Measurements from ENCODE around the gene TOM1L1. TPM values are rescaled to one million over a fixed set of nuclear protein-coding genes. Genes with fewer than 3 reads are reported as not detected.
A peak's percentile ranks its signal among the peaks of the same experiment; 100 is the strongest.

Gene TOM1L1
- total RNA-seq, 1 experiment from 2014 or later, result 10.5 TPM

- no peak for DNase-seq (ENCODE audit: low read depth)
Measured at GRCh38 chr17:54985476-54985875, 84.8 kb downstream of the TOM1L1 start.

- no peak for DNase-seq (ENCODE audit: low read depth)
Measured at GRCh38 chr17:54990118-54990517, 89.5 kb downstream of the TOM1L1 start.

GRCh38 chr17:54991567-54991966 lies 90.9 kb downstream of the TOM1L1 start:
- DNase-seq (ENCODE audit: low read depth), result no peak

- DNase-seq (ENCODE audit: low read depth), result peak; percentile 21
Measured at GRCh38 chr17:54992797-54993639, 92.4 kb downstream of the TOM1L1 start.

GRCh38 chr17:54996441-54996840 lies 95.8 kb downstream of the TOM1L1 start:
- DNase-seq (ENCODE audit: low read depth), result no peak

GRCh38 chr17:55002458-55002857 lies 101.8 kb downstream of the TOM1L1 start:
- no peak for DNase-seq (ENCODE audit: low read depth)

- no peak for DNase-seq (ENCODE audit: low read depth)
Measured at GRCh38 chr17:55004484-55004883, 103.8 kb downstream of the TOM1L1 start.

GRCh38 chr17:55005520-55005919 lies 104.9 kb downstream of the TOM1L1 start:
- DNase-seq (ENCODE audit: low read depth), result no peak

Small RNA genes lying within 50 kb of the gene (small RNA-seq; reads per million reads assigned to genes)
- not detected for gene AC007485.1

Other genes with a start within 250 kb of the TOM1L1 start
- gene COX11, start 67.8 kb downstream of the TOM1L1 start, total RNA-seq (2014; rRNA removed; shearing (Covaris generic)), result 62.6 and 83.5 TPM in 2 replicates
- gene STXBP4, start 67.9 kb downstream of the TOM1L1 start, total RNA-seq (2014; rRNA removed; shearing (Covaris generic)), result 1.9 and 4.6 TPM in 2 replicates

Measured in HT1080 (cell line).